Spinal cord (tissue), 10 donors: Measurements from ENCODE around the gene TIPRL. TPM values are rescaled to one million over a fixed set of nuclear protein-coding genes. Genes with fewer than 3 reads are reported as not detected.
"Not testable (repeated sequence)": the region's sequence is repeated elsewhere in the genome, so short reads cannot be mapped to it uniquely, and the experiment has no call there.

Experiments
- DNase-seq, 6 donors: peaks; one replicate each; pipeline versions ENCODE4 v3.0.0 to v3.0.0-alpha.2; 2013 to 2015; ENCODE audit warnings: low spot score in 6 of 6, low read depth in 4 of 6
- H3K27ac ChIP-seq: one replicate; pipeline ENCODE4 v1.5.1; 2013; ENCODE audit warnings: low read depth, low read length, control low read depth
- H3K27me3 ChIP-seq: one replicate; pipeline ENCODE4 v1.6.1; 2013; ENCODE audit warnings: low read length; ENCODE audit not compliant: control insufficient read depth, insufficient read depth
- H3K36me3 ChIP-seq: one replicate; pipeline ENCODE4 v1.6.1; 2013; ENCODE audit warnings: low read length; ENCODE audit not compliant: control insufficient read depth, insufficient read depth
- H3K4me1 ChIP-seq: one replicate; pipeline ENCODE4 v1.6.1; 2013; ENCODE audit warnings: low read length; ENCODE audit not compliant: control insufficient read depth, insufficient read depth
- H3K4me3 ChIP-seq: one replicate; pipeline ENCODE4 v1.5.1; 2013; ENCODE audit warnings: low read depth, low read length, control low read depth
- H3K9me3 ChIP-seq: one replicate; pipeline ENCODE4 v1.6.1; 2013; ENCODE audit warnings: low read length; ENCODE audit not compliant: control insufficient read depth, insufficient read depth
- WGBS: methylation state at CpG from one replicate; pipeline ENCODE4 v1.1.5; 2013; ENCODE audit warnings: missing lambda C conversion rate; ENCODE audit not compliant: insufficient coverage; 5-methylcytosine and 5-hydroxymethylcytosine counted together
- polyA plus RNA-seq, 2 donors: library from polyadenylated mRNA; unstranded; fragments of 120-200 nt; gene quantifications; one replicate each; pipeline ENCODE4 v1.2.1, GENCODE V29; 2013; ENCODE audit not compliant: insufficient read length in 2 of 2
- total RNA-seq, 2 donors: library from RNA; depleted of rRNA in 1 of 2; stranded (reverse); fragments of 120-200 nt in 1 of 2; fragments of >200 nt in 1 of 2; gene quantifications; one replicate each; pipeline versions ENCODE4 v1.2.3 to v1.2.4, GENCODE V29; 2013 to 2014
- donor health status: healthy.

The TIPRL gene
- total and polyA plus RNA-seq, 4 donors: 43.1 to 73.2 (median 52.1) TPM

GRCh38 chr1:168138134-168138533, 40.6 kb upstream of the TIPRL start:
- Histone ChIP-seq H3K9me3 (no peaks in the 10 kb centered on the region), H3K4me1 (peaks cover 16% of the 10 kb centered on the region), H3K4me3 (no peak overlapping the region), H3K36me3 (no peaks in the 10 kb centered on the region), H3K27ac (no peak overlapping the region), H3K27me3 (no peaks in the 10 kb centered on the region)
- DNase-seq: peak in 1 of 6 donors; percentile 9
- 72% methylated on average over 2 of the region's 5 CpGs for WGBS

- H3K36me3 ChIP-seq: no peaks in the 10 kb centered on the region
- no peaks in the 10 kb centered on the region for H3K27me3 ChIP-seq
- H3K9me3 ChIP-seq: no peaks in the 10 kb centered on the region
- no peak overlapping the region for H3K4me3 ChIP-seq
- H3K4me1 ChIP-seq: peaks cover 16% of the 10 kb centered on the region
- H3K27ac ChIP-seq: no peak overlapping the region
- DNase-seq: no peak
Measured at GRCh38 chr1:168139070-168139469, 39.7 kb upstream of the TIPRL start.

- Histone ChIP-seq H3K27me3 (no peaks in the 10 kb centered on the region), H3K27ac (no peak overlapping the region), H3K9me3 (no peaks in the 10 kb centered on the region), H3K4me3 (no peak overlapping the region), H3K36me3 (no peaks in the 10 kb centered on the region), H3K4me1 (peaks cover 6% of the 10 kb centered on the region)
- WGBS: 100% methylated on average over 1 of the region's 3 CpGs
- DNase-seq: no peak
Measured at GRCh38 chr1:168141871-168142385, 36.8 kb upstream of the TIPRL start.

GRCh38 chr1:168145184-168146159, 33.3 kb upstream of the TIPRL start:
- Histone ChIP-seq H3K9me3 (no peaks in the 10 kb centered on the region), H3K4me1 (no peaks in the 10 kb centered on the region), H3K4me3 (no peak overlapping the region), H3K27me3 (no peaks in the 10 kb centered on the region), H3K27ac (no peak overlapping the region), H3K36me3 (no peaks in the 10 kb centered on the region)
- WGBS: 60% methylated on average over 4 of the region's 15 CpGs
- peak in 3 of 6 donors; percentile 52 to 91 (median 90) for DNase-seq

GRCh38 chr1:168146160-168146539, 32.6 kb upstream of the TIPRL start:
- H3K9me3 ChIP-seq: no peaks in the 10 kb centered on the region
- no peaks in the 10 kb centered on the region for H3K27me3 ChIP-seq
- DNase-seq: no peak
- H3K36me3 ChIP-seq: no peaks in the 10 kb centered on the region
- WGBS: no CpG with 5 or more reads among the region's 5 CpGs
- H3K4me3 ChIP-seq: no peak overlapping the region
- no peak overlapping the region for H3K27ac ChIP-seq
- no peaks in the 10 kb centered on the region for H3K4me1 ChIP-seq

GRCh38 chr1:168146626-168147025, 32.1 kb upstream of the TIPRL start:
- no peaks in the 10 kb centered on the region for H3K36me3 ChIP-seq
- H3K27me3 ChIP-seq: no peaks in the 10 kb centered on the region
- H3K4me1 ChIP-seq: no peaks in the 10 kb centered on the region
- 96% methylated on average over 7 of the region's 11 CpGs for WGBS
- no peak overlapping the region for H3K4me3 ChIP-seq
- H3K9me3 ChIP-seq: no peaks in the 10 kb centered on the region
- no peak overlapping the region for H3K27ac ChIP-seq
- DNase-seq: peak in 1 of 6 donors; percentile 6

- WGBS: no CpG with 5 or more reads among the region's 4 CpGs
- Histone ChIP-seq H3K27me3 (no peaks in the 10 kb centered on the region), H3K9me3 (no peaks in the 10 kb centered on the region), H3K27ac (no peak overlapping the region), H3K4me3 (no peak overlapping the region), H3K4me1 (no peaks in the 10 kb centered on the region), H3K36me3 (no peaks in the 10 kb centered on the region)
- peak in 1 of 6 donors; percentile 15 for DNase-seq
Measured at GRCh38 chr1:168148916-168149315, 29.8 kb upstream of the TIPRL start.

- Histone ChIP-seq H3K27ac (no peak overlapping the region), H3K4me3 (no peak overlapping the region), H3K9me3 (no peaks in the 10 kb centered on the region), H3K27me3 (no peaks in the 10 kb centered on the region), H3K4me1 (no peaks in the 10 kb centered on the region), H3K36me3 (no peaks in the 10 kb centered on the region)
- no peak for DNase-seq
- no CpG with 5 or more reads among the region's 1 CpG for WGBS
Measured at GRCh38 chr1:168150283-168150682, 28.5 kb upstream of the TIPRL start.

GRCh38 chr1:168151935-168152334, 26.8 kb upstream of the TIPRL start:
- no peak overlapping the region for H3K27ac ChIP-seq
- no peaks in the 10 kb centered on the region for H3K4me1 ChIP-seq
- WGBS: no CpG with 5 or more reads among the region's 4 CpGs
- no peaks in the 10 kb centered on the region for H3K9me3 ChIP-seq
- DNase-seq: peak in 1 of 6 donors; percentile 3
- no peak overlapping the region for H3K4me3 ChIP-seq
- no peaks in the 10 kb centered on the region for H3K27me3 ChIP-seq
- H3K36me3 ChIP-seq: no peaks in the 10 kb centered on the region

- 64% methylated on average over 2 of the region's 4 CpGs for WGBS
- H3K27me3 ChIP-seq, H3K4me3 ChIP-seq, H3K27ac ChIP-seq, H3K36me3 ChIP-seq, H3K9me3 ChIP-seq, H3K4me1 ChIP-seq, DNase-seq: not testable (repeated sequence)
Measured at GRCh38 chr1:168154707-168155106, 24.1 kb upstream of the TIPRL start.
